Stimulated activated CD4-positive, alpha-beta T cell treated with anti-CD3 and anti-CD28 coated beads, Interleukin-2, amount 100 ng/mL, for 4 hours (primary cell): Measurements from ENCODE around the gene RAB30.
"Not testable (repeated sequence)": the region's sequence is repeated elsewhere in the genome, so short reads cannot be mapped to it uniquely, and the experiment has no call there.

Experiments used
- DNase-seq: peaks from one replicate; pipeline ENCODE4 v3.0.0-alpha.2; 2020; ENCODE audit warnings: low read depth

Gene RAB30

GRCh38 chr11:83009999-83010398 lies 61.7 kb downstream of the RAB30 start:
- DNase-seq, result no peak

DNA sequence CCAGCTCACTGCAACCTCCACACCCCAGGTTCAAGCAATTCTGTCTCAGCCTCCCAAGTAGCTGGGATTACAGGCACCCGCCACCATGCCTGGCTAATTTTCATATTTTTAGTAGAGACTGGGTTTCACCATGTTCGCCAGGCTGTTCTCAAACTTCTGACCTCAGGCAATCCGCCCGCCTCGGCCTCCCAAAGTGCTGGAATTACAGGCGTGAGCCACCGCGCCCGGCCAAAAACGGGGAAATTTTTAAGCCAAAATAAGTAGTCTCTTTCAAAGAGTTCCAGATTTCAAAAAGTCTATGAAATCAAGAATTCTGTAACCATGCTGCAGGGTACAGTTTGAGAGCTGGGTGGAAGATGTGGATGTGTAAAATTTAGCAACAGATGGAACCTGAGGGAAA lies 62.6 kb downstream of the RAB30 start:
- DNase-seq, result not testable (repeated sequence)

DNA sequence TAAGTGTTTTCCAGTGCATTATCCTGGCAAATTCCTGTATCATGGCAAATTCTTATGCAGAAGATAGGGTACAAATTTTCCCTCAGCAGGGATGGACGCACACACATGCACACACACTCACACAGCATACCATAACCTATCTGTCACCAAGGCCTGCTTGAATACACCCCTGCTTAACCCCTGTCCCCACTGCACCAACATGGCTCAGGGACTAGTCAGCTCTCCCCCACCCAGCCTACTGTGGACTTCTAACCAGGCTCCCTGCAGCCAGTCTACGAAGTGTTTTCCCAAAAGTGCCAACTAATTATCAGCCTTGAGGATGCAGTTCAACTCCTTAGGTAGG lies 63.1 kb downstream of the RAB30 start:
- no peak for DNase-seq

DNA sequence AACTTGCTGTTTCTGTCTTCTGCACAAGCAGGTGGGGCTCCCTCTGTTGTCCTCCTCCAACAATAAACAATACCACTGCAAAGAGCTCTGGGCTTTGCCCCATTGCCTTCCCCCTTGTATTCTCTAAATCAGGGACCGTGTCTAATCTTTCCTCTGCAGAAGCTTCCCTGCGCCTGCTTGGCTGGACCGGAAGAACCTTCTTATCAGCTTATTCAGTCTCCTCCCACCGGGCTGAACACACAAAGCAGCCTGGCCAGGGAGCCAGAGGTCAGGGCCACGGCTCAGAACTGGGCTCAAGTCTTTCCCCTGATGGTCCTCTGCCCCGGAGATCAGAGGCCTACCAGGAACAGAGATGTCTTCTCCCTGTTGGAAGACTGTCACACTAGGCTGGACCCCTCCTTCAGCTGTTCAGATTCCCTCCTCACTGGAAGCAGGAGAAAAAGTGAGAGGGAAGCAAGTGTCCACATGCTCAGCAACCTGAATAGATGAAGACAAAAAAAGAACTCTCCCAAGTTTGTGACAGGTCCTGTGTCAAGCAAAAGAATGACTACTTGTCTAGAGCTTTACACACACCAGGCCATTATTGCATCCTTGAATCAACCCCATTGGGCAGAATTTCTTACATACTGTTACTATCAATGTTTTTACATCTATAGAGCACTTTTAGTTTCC lies 63.7 kb downstream of the RAB30 start:
- DNase-seq, result no peak

GRCh38 chr11:83007477-83007876 lies 64.2 kb downstream of the RAB30 start:
- no peak for DNase-seq

GRCh38 chr11:83006877-83007330 lies 64.8 kb downstream of the RAB30 start:
- DNase-seq, result no peak

DNA sequence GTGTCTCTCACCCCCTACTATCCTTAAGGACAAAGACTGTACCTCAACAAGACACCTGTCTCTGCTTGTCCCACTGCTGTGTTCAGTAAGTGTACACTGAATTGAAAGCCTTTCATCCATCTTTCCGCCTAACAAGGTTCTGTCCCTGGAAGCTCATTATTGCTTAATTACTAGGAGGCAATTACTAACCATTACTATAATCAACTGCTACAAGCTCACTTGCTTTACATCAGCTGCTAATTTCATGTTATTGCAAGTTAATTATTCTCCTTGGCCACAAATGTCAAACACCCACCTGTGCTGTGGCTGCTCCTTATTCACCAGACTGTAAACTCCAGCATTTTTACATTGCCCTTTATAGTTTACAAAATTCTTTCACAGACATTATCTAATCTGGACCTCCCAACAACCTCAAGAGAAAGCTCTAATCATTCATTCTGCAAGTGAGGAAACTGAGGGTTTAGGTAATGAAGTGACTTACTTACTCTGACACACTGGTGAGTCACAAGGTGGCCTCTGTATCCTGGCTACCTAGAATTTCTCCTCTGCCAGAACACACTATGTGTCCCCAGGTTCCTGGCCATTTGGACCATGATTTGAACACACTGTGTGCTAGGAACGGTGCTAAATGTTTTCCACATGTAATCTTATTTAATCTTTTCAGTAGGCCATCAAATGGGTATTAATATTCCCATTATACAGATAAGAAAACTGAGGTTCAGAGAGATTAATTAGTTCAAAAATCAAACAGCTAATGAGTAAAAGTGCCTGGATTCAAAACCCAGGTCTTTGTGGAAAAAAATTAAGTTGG lies 66.7 kb downstream of the RAB30 start:
- no peak for DNase-seq

GRCh38 chr11:83002522-83002921 lies 69.2 kb downstream of the RAB30 start:
- DNase-seq, result no peak

DNA sequence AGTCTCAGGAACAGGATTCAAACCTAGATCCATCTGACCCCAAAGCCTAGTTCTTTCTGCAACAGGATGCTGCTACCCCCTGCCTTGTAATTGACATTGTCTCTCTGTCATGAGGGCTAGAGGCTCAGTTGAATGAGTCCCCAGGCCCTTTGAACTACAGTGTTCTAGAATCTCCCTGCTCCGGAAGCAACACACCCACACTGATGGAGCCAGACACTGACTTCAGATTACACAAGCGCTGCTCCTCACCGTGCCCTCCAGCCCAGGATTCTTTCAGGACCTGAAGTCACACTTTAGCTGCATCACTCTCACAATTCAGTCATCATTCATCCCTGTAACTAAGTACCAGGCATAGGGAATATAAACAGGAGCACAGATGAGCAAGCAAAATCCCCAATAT lies 69.6 kb downstream of the RAB30 start:
- peak; percentile 21 for DNase-seq

DNA sequence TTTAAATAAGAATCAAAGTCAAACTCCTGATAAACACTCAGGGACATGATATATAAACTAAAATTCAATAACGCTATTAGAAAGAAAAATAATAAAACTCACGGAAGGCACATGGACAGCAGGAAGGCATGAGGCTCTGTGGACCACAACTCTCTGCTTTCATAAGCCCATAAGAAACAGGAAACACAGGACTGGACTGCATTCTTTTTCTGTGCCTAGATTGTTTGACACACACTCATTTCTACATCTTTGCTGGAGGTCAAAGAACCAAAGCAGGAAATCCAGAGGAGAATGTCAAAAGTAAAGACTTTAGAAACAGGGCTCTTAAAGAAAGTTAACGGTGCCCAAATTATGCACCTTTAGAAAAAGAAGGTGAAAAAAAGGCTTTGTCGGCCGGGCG lies 71.3 kb downstream of the RAB30 start:
- no peak for DNase-seq

GRCh38 chr11:82999232-82999631 lies 72.5 kb downstream of the RAB30 start:
- DNase-seq, result no peak

DNA sequence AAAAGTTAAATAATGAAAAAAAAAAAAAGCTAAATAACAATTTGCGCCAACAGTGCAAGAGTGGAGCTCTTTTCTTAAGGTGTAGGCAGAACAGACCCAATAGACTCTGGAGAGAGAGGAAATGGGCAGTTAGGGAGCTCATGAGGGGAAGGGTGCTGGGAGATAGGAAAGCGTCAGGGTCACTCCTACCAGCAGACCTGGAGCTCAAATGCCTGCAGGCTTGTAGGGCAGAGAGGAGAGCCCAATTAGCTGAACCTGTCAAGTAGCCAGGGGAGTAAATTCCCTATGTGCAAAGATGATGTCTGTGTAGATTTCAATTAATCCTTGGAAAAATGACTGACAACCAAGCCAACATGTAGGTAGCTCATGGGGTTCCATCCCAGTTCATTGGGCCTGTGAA lies 73.0 kb downstream of the RAB30 start:
- no peak for DNase-seq

DNA sequence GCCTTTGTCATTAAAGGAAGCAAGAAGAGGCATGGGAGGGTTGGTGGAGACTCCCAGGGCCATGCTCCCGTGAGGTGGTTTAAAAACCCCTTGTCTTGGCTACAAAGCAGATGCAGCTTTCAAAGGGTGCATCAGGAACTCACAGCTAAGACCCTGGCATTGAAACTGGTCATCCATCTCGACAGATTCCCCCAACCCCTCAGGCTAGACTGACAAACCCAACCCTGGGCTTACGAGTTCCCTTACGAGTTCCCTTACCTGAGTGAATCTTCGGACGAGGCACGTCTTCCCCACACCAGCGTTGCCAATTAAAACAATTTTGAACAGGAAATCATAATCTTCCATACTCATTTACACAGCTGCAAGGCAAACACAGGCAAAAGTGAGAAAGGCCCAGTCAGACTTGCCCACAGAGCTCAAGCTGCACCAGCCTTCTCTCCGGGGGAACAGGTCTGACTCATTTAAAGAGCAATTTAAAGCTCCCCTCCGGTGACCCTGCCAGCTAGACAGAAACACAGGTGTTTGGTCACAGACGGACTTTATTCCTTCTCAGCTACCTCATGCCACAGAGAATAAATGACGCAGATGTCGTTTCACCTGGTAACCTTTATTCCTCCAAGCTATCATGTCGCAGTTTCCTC lies 74.6 kb downstream of the RAB30 start:
- no peak for DNase-seq

- DNase-seq, result no peak
These were observed 75.8 kb downstream of the RAB30 start for GRCh38 chr11:82995754-82996398.

DNA sequence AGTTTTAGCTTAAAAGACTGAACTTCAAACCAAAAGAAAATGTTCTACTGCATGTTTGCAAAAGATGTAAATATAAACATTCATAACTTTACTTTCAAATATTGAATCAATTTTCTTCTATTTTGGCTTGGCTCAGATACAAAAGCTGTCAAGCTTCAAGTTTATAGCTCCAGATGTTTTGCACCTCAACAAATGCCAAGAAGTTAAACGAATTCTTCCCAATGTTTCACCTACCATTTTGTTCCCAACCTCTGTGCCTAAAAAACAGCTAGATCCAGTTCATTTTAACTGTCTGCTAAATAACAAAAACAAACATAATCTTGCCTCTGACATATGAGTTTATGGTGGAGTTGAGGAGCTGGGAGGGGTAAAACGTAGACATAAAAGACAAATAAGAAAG lies 76.5 kb downstream of the RAB30 start:
- DNase-seq, result no peak

- DNase-seq, result no peak
These were observed 77.0 kb downstream of the RAB30 start for GRCh38 chr11:82994604-82995230.

GRCh38 chr11:82992223-82992622 lies 79.5 kb downstream of the RAB30 start:
- DNase-seq, result no peak

- no peak for DNase-seq
These were observed 81.9 kb downstream of the RAB30 start for GRCh38 chr11:82989628-82990404.

GRCh38 chr11:82988936-82989627 lies 82.6 kb downstream of the RAB30 start:
- no peak for DNase-seq

DNA sequence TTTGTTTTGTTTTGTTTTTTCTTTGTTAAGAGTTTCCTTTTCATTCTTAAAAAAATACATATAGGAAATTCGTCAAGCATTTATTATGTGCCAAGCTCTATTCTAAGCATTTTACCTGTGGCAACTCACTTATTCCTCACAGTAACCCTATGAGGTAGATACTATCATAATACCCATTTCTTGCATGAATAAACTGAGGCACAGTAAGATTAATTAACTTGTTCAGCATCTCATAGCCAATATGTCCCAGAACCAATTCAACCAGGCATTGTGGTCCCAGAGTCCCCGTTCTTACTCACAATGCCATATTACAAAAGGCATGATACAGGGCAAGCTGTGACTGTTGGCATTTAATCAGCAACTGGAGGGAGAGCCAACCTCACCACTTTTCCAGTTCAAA lies 83.7 kb downstream of the RAB30 start:
- no peak for DNase-seq

DNA sequence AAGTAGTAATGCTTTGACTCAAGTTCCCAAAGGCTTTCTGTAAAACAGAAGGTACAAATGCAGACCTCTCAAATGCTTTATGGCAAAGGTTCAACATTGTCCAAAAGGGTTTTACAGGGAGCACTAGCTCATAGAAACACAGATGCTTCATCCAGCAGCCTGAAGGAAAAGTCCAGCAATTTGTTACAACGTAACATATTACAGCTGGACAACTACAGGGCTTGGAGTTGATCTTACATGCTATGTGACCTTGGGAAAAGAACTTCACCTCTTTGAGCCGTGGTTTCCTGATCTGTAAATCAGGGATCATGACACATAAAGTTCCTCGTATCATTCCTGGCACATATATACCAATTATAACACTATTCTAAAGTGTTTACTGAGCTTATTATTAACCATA lies 85.3 kb downstream of the RAB30 start:
- no peak for DNase-seq
